HepG2 (cell line): ENCODE measurements around the gene C9orf43. TPM values are rescaled to one million over a fixed set of nuclear protein-coding genes. Genes with fewer than 3 reads are reported as not detected.
A peak's percentile ranks its signal among the peaks of the same experiment; 100 is the strongest.

ENCODE experiments used
- BCL6 ChIP-seq: IDR thresholded peaks from 2 replicates; pipeline ENCODE4 v1.6.1; 2016; ENCODE audit warnings: missing genetic modification reagents, missing compliant biosample characterization
- CREB1 ChIP-seq, 2 experiments: fragments of 450-650 bp in 1 of 2; IDR thresholded peaks; 2 replicates each; pipeline ENCODE4 v1.6.1; 2016 to 2017; ENCODE audit warnings: control low read depth in 1 of 2, mild to moderate bottlenecking in 1 of 2, missing compliant biosample characterization in 1 of 2, missing genetic modification characterization in 1 of 2
- ELF3 ChIP-seq: IDR thresholded peaks from 2 replicates; pipeline ENCODE4 v1.6.1; 2016; ENCODE audit warnings: missing genetic modification reagents, missing compliant biosample characterization
- FOXJ3 ChIP-seq: sonication (generic); formaldehyde crosslinking; IDR thresholded peaks from 2 replicates; pipeline ENCODE4 v1.4.0; 2020; ENCODE audit warnings: missing genetic modification reagents, mild to moderate bottlenecking, borderline replicate concordance
- FOXK1 ChIP-seq: sonication (generic); formaldehyde crosslinking; IDR thresholded peaks from 2 replicates; pipeline ENCODE4 v1.4.0; 2020; ENCODE audit warnings: low read depth, missing genetic modification reagents, borderline replicate concordance
- FOXO4 ChIP-seq: sonication (generic); formaldehyde crosslinking; conservative IDR thresholded peaks from 2 replicates; pipeline ENCODE4 v1.8.1; 2023; ENCODE audit warnings: missing genetic modification reagents
- HOXA3 ChIP-seq: sonication (generic); formaldehyde crosslinking; IDR thresholded peaks from 2 replicates; pipeline ENCODE4 v1.5.0; 2020; ENCODE audit warnings: missing genetic modification reagents
- ISL2 ChIP-seq: sonication (generic); formaldehyde crosslinking; IDR thresholded peaks from 2 replicates; pipeline ENCODE4 v1.5.0; 2020; ENCODE audit warnings: missing genetic modification reagents
- MED8 ChIP-seq: sonication (generic); formaldehyde crosslinking; IDR thresholded peaks from 2 replicates; pipeline ENCODE4 v1.8.1; 2023; ENCODE audit warnings: mild to moderate bottlenecking, missing genetic modification reagents; ENCODE audit not compliant: insufficient replicate concordance
- NR2F2 ChIP-seq: IDR thresholded peaks from 2 replicates; pipeline ENCODE4 v1.6.1; 2012; ENCODE audit warnings: low read depth, inconsistent platforms, borderline replicate concordance
- PLSCR1 ChIP-seq: sonication (generic); formaldehyde crosslinking; IDR thresholded peaks from 2 replicates; pipeline ENCODE4 v1.5.0; 2020; ENCODE audit warnings: missing genetic modification reagents, mild to moderate bottlenecking, borderline replicate concordance
- POLR2AphosphoS5 ChIP-seq: IDR thresholded peaks from 2 replicates; pipeline ENCODE4 v1.6.1; 2012; ENCODE audit warnings: low read depth, low read length
- RARA ChIP-seq: IDR thresholded peaks from 2 replicates; pipeline ENCODE4 v1.6.1; 2016; ENCODE audit warnings: missing genetic modification reagents, missing compliant biosample characterization
- RBFOX2 ChIP-seq: fragments of 200-400 bp; formaldehyde crosslinking; IDR thresholded peaks from 2 replicates; pipeline ENCODE4 v1.6.1; 2017; ENCODE audit warnings: low read depth, mild to moderate bottlenecking, low read length
- ZNF577 ChIP-seq: sonication (generic); formaldehyde crosslinking; IDR thresholded peaks from 2 replicates; pipeline ENCODE4 v1.4.0; 2020; ENCODE audit warnings: mild to moderate bottlenecking, low read depth, missing genetic modification reagents, borderline replicate concordance
- ZSCAN29 ChIP-seq: sonication (generic); formaldehyde crosslinking; conservative IDR thresholded peaks from 2 replicates; pipeline ENCODE4 v1.4.0; 2020; ENCODE audit warnings: mild to moderate bottlenecking, missing genetic modification reagents
- polyA plus RNA-seq, 8 experiments: library from polyadenylated mRNA; depleted of rRNA in 3 of 8; stranded (reverse) in 7 of 8; unstranded in 1 of 8; fragments of >200 nt; fragmentation: Illumina TruSeq in 4 of 8; extraction: Trizol in 4 of 8; gene quantifications; 2 replicates each; pipeline versions ENCODE4 v1.2.1 to v1.2.3, GENCODE V29; 2011 to 2016; ENCODE audit warnings: low read depth in 4 of 8, missing spikeins in 1 of 8, mixed read lengths in 1 of 8; ENCODE audit not compliant: insufficient read depth in 1 of 8
- total RNA-seq, 5 experiments: library from RNA; depleted of rRNA; stranded (reverse); fragments of >200 nt; fragmentation: Illumina TruSeq; extraction: Trizol; gene quantifications; 2 replicates each; pipeline ENCODE4 v1.2.3, GENCODE V29; 2016; ENCODE audit warnings: low read depth in 1 of 5
- TF ChIP-seq, protein P1 (sequence below): sonication (generic); formaldehyde crosslinking; IDR thresholded peaks from 2 replicates; pipeline ENCODE4 v1.8.1; 2023; ENCODE audit warnings: mild to moderate bottlenecking, moderate library complexity, missing genetic modification reagents
- TF ChIP-seq, protein P2 (sequence below): IDR thresholded peaks from 2 replicates; pipeline ENCODE4 v1.6.1; 2016; ENCODE audit warnings: missing genetic modification reagents, missing compliant biosample characterization
- TF ChIP-seq, protein P3 (sequence below): sonication (generic); formaldehyde crosslinking; IDR thresholded peaks from 2 replicates; pipeline ENCODE4 v1.5.0; 2020; ENCODE audit warnings: mild to moderate bottlenecking, missing genetic modification reagents, borderline replicate concordance

C9orf43 gene
- total and polyA plus RNA-seq, 2 of the 13 experiments (the other 11 are each of a cell fraction or from before 2014, with no cell fraction given), result 0.24 to 0.31 TPM

GRCh38 chr9:113387560-113388230 is 22.9 kb upstream of the C9orf43 start (continued):
- no peak for TF ChIP-seq PLSCR1 (CRISPR knock-in tag)
- TF ChIP-seq NR2F2, result peak; percentile 89
- TF ChIP-seq ZNF577, result no peak
- TF ChIP-seq RBFOX2, result 0 out of 2 replicates have a peak, but pooled peaks have one; percentile 11
- peak; percentile 54; the same call in 1 of the 2 replicates for TF ChIP-seq POLR2AphosphoS5
- peak; percentile 58; the same call in 1 of the 2 replicates for TF ChIP-seq FOXJ3 (CRISPR knock-in tag)
- TF ChIP-seq ZSCAN29, result 0 out of 2 replicates have a peak, but pooled peaks have one; percentile 21
- peak; percentile 70; the same call in 1 of the 2 replicates for TF ChIP-seq ISL2
- peak; percentile 41 for TF ChIP-seq MED8 (CRISPR knock-in tag)
- TF ChIP-seq FOXO4, result no peak
- TF ChIP-seq, protein P1, sequence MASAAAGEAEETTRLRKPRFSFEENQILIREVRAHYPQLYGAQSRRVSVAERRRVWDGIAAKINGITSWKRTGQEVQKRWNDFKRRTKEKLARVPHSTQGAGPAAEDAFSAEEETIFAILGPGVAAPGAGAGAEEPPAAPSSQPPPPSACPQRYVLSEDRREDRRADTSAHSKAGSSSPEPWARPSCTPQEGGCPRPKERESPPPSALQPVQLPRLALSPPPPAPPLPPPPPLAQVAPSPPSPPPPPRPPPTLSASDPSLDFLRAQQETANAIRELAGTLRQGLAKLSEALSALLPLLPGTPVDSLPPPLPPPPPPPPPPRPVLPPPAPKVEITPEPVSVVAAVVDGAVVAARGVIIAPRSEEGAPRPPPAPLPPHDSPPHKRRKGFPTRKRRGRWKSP (CRISPR knock-in tag), result peak; percentile 54; the same call in 1 of the 2 replicates
- TF ChIP-seq, protein P2, sequence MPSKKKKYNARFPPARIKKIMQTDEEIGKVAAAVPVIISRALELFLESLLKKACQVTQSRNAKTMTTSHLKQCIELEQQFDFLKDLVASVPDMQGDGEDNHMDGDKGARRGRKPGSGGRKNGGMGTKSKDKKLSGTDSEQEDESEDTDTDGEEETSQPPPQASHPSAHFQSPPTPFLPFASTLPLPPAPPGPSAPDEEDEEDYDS (CRISPR knock-in tag), result peak; percentile 86
- peak; percentile 69 for TF ChIP-seq ELF3 (CRISPR knock-in tag)
- TF ChIP-seq BCL6 (CRISPR knock-in tag), result peak; percentile 72
- peak; percentile 87 for TF ChIP-seq RARA (CRISPR knock-in tag)
- TF ChIP-seq, protein P3, sequence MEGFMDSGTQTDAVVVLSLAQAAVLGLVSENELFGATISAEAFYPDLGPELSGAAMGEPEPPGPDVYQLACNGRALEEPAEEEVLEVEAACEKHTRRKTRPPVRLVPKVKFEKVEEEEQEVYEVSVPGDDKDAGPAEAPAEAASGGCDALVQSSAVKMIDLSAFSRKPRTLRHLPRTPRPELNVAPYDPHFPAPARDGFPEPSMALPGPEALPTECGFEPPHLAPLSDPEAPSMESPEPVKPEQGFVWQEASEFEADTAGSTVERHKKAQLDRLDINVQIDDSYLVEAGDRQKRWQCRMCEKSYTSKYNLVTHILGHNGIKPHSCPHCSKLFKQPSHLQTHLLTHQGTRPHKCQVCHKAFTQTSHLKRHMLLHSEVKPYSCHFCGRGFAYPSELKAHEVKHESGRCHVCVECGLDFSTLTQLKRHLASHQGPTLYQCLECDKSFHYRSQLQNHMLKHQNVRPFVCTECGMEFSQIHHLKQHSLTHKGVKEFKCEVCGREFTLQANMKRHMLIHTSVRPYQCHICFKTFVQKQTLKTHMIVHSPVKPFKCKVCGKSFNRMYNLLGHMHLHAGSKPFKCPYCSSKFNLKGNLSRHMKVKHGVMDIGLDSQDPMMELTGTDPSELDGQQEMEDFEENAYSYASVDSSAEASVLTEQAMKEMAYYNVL (CRISPR knock-in tag), result peak; percentile 88; the same call in 1 of the 2 replicates
- peak; percentile 83 for TF ChIP-seq HOXA3
- TF ChIP-seq FOXK1 (CRISPR knock-in tag), result peak; percentile 66; the same call in 1 of the 2 replicates
- no peak for TF ChIP-seq CREB1 (IDR thresholded peaks at IDR 0.05)
- peak; percentile 59; the same call in 1 of the 2 replicates for TF ChIP-seq CREB1 (CRISPR knock-in tag; IDR thresholded peaks at IDR 0.05)
